Measurements from ENCODE around the gene SRMS.

- TF ChIP-seq POLR2AphosphoS5 (IDR thresholded peaks at IDR 0.05; ENCODE audit: borderline replicate concordance, low read depth, low read length) (no peak), EZH2 (IDR thresholded peaks at IDR 0.05) (no peak)
These were observed 45.1 kb upstream of the SRMS start for GRCh38 chr20:63592661-63593060.
